Gastrocnemius medialis (tissue), 4 donors: ENCODE results near the gene MGAT5B.

Experiments used
- CTCF ChIP-seq, 5 experiments: fragments of 450-650 bp in 3 of 5; fragments of 200-600 bp in 2 of 5; sonication (generic) in 2 of 5; IDR thresholded peaks in 4 of 5; conservative IDR thresholded peaks in 1 of 5; 1 replicate in 4 of 5; 2 replicates in 1 of 5; pipeline ENCODE4 v1.5.1; 2016 to 2019; ENCODE audit warnings: antibody characterized with exemption in 5 of 5, mild to moderate bottlenecking in 3 of 5, moderate library complexity in 3 of 5
- POLR2A ChIP-seq, 2 donors: fragments of 450-650 bp; IDR thresholded peaks; one replicate each; pipeline ENCODE4 v1.6.1; 2017; ENCODE audit warnings: antibody characterized with exemption in 2 of 2, mild to moderate bottlenecking in 2 of 2, moderate library complexity in 2 of 2

GRCh38 chr17:76944477-76944876, 76.3 kb downstream of the MGAT5B start:
- TF ChIP-seq POLR2A (IDR thresholded peaks at IDR 0.05) (no peak), CTCF (IDR thresholded peaks at IDR 0.05 in 4 of 5, conservative IDR thresholded peaks at IDR 0.05 in 1 of 5) (no peak)
